ENCODE measurements around the gene CDKN1A. TPM values are rescaled to one million over a fixed set of nuclear protein-coding genes. Genes with fewer than 3 reads are reported as not detected.

The CDKN1A gene
- total RNA-seq, 1 experiment from 2014 or later = 17.4 TPM

GRCh38 chr6:36631326-36632011, 47.0 kb upstream of the CDKN1A start:
- H3K36me3 Mint-ChIP-seq (ENCODE audit: insufficient read depth in 1 of 3, low read depth in 3 of 3) = no peaks in the 10 kb centered on the region
- peaks cover 3% of the 10 kb centered on the region for H3K27me3 Mint-ChIP-seq (ENCODE audit: low read depth)
- Histone ChIP-seq H2BK12ac (ENCODE audit: insufficient read length, low read depth, low read length) (no peak overlapping the region), H2BK5ac (ENCODE audit: insufficient read length, low read length) (no peak overlapping the region), H3K18ac (ENCODE audit: insufficient read length, low read depth, low read length) (no peak overlapping the region), H3K14ac (ENCODE audit: insufficient read depth, low read length) (no peak overlapping the region; the same call in 1 of the 2 replicates), H3K4me2 (ENCODE audit: insufficient read depth, insufficient read length, low read length) (no peak overlapping the region), H4K5ac (ENCODE audit: insufficient read length, low read depth, low read length) (no peak overlapping the region), H3K9me3 (ENCODE audit: control insufficient read depth, low read depth, low read length) (no peaks in the 10 kb centered on the region), H3K27me3 (ENCODE audit: insufficient read depth, low read length) (no peaks in the 10 kb centered on the region), H2AFZ (ENCODE audit: low read length) (no peak overlapping the region), H3K79me2 (ENCODE audit: insufficient read depth, low read length) (no peaks in the 10 kb centered on the region), H2BK20ac (ENCODE audit: low read depth, low read length, poor library complexity, severe bottlenecking) (no peak overlapping the region), H4K20me1 (ENCODE audit: control insufficient read depth, insufficient read depth, insufficient read length) (no peaks in the 10 kb centered on the region), H2BK120ac (ENCODE audit: low read depth, low read length, poor library complexity, severe bottlenecking) (no peak overlapping the region), H3K4ac (ENCODE audit: low read depth, low read length) (no peak overlapping the region), H3K23ac (ENCODE audit: insufficient read length, low read depth, low read length) (no peak overlapping the region), H3K4me1 (ENCODE audit: insufficient read depth, low read length) (no peaks in the 10 kb centered on the region), H3K79me1 (ENCODE audit: insufficient read depth, low read depth, low read length, poor library complexity, severe bottlenecking) (no peaks in the 10 kb centered on the region), H3K27ac (ENCODE audit: insufficient read length, low read depth, low read length) (no peak overlapping the region), H3T11ph (ENCODE audit: low read length) (no peak overlapping the region), H3K9ac (ENCODE audit: extremely low read depth, insufficient read length, low read length) (no peak overlapping the region), H2BK15ac (ENCODE audit: low read depth, low read length) (no peak overlapping the region), H3K56ac (ENCODE audit: insufficient read length, low read depth, low read length) (no peak overlapping the region), H3K23me2 (ENCODE audit: insufficient read length, low read depth, low read length, poor library complexity, severe bottlenecking) (no peaks in the 10 kb centered on the region), H4K91ac (ENCODE audit: insufficient read length, low read depth, low read length) (no peak overlapping the region), H4K8ac (replicated peaks; ENCODE audit: insufficient read length, low read depth, low read length) (no peak overlapping the region), H2AK5ac (ENCODE audit: insufficient read length, low read length) (no peak overlapping the region)
- no peak overlapping the region; a peak in 1 of 7 replicates for H3K27ac Mint-ChIP-seq
- peaks cover 0 to 4% of the 10 kb centered on the region in 2 experiments; a peak in 2 of 4 replicates for H3K4me1 Mint-ChIP-seq
- H3K4me3 Mint-ChIP-seq = no peak overlapping the region
- DNase-seq = no peak
- no CpG with 5 or more reads among the region's 14 CpGs for WGBS (ENCODE audit: extremely low coverage, insufficient read length, low lambda C conversion rate)
- H3K9me3 Mint-ChIP-seq = no peaks in the 10 kb centered on the region; a peak in 1 of 5 replicates
- no peak for TF ChIP-seq CTCF (conservative IDR thresholded peaks at IDR 0.05)

Measured in H9 (cell line).